ENCODE measurements around the gene SCMH1. TPM values are rescaled to one million over a fixed set of nuclear protein-coding genes. Genes with fewer than 3 reads are reported as not detected.
"Not testable (repeated sequence)": the region's sequence is repeated elsewhere in the genome, so short reads cannot be mapped to it uniquely, and the experiment has no call there.

The SCMH1 gene
- total and polyA plus RNA-seq, 2 experiments from 2014 or later = 15.0 to 19.4 TPM

DNA sequence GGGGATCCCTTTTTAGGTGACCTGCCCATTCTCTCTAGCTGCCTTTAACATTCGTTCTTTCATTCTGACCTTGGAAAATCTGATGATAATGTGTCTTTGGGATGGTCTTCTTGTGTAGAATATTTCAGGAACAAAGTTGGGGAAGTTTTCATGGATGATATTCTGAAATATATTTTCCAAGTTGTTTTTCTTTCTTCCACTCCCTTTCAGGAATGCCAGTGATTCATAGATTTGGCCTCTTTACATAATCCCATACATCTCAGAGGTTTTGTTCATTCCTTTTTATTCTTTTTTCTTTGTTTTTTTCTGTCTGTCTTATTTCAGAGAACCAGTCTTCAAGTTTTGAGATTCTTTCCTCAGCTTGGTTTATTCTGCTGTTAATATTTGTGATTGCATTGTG is 13.9 kb upstream of the SCMH1 start:
- Histone ChIP-seq H4K20me1 (replicated peaks; ENCODE audit: insufficient read depth) (no peaks in the 10 kb centered on the region), H3K4me3 (no peak overlapping the region), H3K27me3 (ENCODE audit: insufficient read depth) (no peaks in the 10 kb centered on the region), H3F3A (replicated peaks; ENCODE audit: low read depth) (no peaks in the 10 kb centered on the region), H2AFZ (no peak overlapping the region), H3K4me1 (ENCODE audit: insufficient read depth) (no peaks in the 10 kb centered on the region), H3K79me2 (replicated peaks; ENCODE audit: insufficient read depth) (no peaks in the 10 kb centered on the region), H3K9me2 (ENCODE audit: insufficient read depth) (peaks cover 18% of the 10 kb centered on the region; the same call in 1 of the 2 replicates), H3K4me2 (no peak overlapping the region), H3K36me3 (ENCODE audit: insufficient read depth) (no peaks in the 10 kb centered on the region), H3K27ac (ENCODE audit: low read depth) (no peak overlapping the region)
- Mint-ChIP-seq H3K9me3 (peaks cover 16% of the 10 kb centered on the region; the same call in 2 of the 3 replicates), H3K4me1 (no peaks in the 10 kb centered on the region), H3K36me3 (ENCODE audit: low read depth) (no peaks in the 10 kb centered on the region), H3K27me3 (ENCODE audit: insufficient read depth, low read depth, poor library complexity) (peaks cover 2% of the 10 kb centered on the region), H3K27ac (no peak overlapping the region), H3K4me3 (no peak overlapping the region)
- no peak for DNase-seq (ENCODE audit: low spot score)
- TF ChIP-seq, protein P1, sequence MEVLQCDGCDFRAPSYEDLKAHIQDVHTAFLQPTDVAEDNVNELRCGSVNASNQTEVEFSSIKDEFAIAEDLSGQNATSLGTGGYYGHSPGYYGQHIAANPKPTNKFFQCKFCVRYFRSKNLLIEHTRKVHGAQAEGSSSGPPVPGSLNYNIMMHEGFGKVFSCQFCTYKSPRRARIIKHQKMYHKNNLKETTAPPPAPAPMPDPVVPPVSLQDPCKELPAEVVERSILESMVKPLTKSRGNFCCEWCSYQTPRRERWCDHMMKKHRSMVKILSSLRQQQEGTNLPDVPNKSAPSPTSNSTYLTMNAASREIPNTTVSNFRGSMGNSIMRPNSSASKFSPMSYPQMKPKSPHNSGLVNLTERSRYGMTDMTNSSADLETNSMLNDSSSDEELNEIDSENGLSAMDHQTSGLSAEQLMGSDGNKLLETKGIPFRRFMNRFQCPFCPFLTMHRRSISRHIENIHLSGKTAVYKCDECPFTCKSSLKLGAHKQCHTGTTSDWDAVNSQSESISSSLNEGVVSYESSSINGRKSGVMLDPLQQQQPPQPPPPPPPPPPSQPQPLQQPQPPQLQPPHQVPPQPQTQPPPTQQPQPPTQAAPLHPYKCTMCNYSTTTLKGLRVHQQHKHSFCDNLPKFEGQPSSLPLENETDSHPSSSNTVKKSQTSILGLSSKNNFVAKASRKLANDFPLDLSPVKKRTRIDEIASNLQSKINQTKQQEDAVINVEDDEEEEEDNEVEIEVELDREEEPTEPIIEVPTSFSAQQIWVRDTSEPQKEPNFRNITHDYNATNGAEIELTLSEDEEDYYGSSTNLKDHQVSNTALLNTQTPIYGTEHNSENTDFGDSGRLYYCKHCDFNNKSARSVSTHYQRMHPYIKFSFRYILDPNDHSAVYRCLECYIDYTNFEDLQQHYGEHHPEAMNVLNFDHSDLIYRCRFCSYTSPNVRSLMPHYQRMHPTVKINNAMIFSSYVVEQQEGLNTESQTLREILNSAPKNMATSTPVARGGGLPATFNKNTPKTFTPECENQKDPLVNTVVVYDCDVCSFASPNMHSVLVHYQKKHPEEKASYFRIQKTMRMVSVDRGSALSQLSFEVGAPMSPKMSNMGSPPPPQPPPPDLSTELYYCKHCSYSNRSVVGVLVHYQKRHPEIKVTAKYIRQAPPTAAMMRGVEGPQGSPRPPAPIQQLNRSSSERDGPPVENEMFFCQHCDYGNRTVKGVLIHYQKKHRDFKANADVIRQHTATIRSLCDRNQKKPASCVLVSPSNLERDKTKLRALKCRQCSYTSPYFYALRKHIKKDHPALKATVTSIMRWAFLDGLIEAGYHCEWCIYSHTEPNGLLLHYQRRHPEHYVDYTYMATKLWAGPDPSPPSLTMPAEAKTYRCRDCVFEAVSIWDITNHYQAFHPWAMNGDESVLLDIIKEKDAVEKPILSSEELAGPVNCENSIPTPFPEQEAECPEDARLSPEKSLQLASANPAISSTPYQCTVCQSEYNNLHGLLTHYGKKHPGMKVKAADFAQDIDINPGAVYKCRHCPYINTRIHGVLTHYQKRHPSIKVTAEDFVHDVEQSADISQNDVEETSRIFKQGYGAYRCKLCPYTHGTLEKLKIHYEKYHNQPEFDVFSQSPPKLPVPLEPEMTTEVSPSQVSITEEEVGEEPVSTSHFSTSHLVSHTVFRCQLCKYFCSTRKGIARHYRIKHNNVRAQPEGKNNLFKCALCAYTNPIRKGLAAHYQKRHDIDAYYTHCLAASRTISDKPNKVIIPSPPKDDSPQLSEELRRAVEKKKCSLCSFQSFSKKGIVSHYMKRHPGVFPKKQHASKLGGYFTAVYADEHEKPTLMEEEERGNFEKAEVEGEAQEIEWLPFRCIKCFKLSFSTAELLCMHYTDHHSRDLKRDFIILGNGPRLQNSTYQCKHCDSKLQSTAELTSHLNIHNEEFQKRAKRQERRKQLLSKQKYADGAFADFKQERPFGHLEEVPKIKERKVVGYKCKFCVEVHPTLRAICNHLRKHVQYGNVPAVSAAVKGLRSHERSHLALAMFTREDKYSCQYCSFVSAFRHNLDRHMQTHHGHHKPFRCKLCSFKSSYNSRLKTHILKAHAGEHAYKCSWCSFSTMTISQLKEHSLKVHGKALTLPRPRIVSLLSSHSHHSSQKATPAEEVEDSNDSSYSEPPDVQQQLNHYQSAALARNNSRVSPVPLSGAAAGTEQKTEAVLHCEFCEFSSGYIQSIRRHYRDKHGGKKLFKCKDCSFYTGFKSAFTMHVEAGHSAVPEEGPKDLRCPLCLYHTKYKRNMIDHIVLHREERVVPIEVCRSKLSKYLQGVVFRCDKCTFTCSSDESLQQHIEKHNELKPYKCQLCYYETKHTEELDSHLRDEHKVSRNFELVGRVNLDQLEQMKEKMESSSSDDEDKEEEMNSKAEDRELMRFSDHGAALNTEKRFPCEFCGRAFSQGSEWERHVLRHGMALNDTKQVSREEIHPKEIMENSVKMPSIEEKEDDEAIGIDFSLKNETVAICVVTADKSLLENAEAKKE (CRISPR knock-in tag; IDR thresholded peaks at IDR 0.05) = no peak
- no peak for TF ChIP-seq JUNB (IDR thresholded peaks at IDR 0.05; ENCODE audit: unreplicated experiment)
- no peak for TF ChIP-seq STAT1 (IDR thresholded peaks at IDR 0.05; ENCODE audit: unreplicated experiment)
- no peak for TF ChIP-seq NANOG (IDR thresholded peaks at IDR 0.05; ENCODE audit: borderline replicate concordance)
- no peak for TF ChIP-seq EZH2 (IDR thresholded peaks at IDR 0.05; ENCODE audit: low read depth, unreplicated experiment)
- TF ChIP-seq, protein P2, sequence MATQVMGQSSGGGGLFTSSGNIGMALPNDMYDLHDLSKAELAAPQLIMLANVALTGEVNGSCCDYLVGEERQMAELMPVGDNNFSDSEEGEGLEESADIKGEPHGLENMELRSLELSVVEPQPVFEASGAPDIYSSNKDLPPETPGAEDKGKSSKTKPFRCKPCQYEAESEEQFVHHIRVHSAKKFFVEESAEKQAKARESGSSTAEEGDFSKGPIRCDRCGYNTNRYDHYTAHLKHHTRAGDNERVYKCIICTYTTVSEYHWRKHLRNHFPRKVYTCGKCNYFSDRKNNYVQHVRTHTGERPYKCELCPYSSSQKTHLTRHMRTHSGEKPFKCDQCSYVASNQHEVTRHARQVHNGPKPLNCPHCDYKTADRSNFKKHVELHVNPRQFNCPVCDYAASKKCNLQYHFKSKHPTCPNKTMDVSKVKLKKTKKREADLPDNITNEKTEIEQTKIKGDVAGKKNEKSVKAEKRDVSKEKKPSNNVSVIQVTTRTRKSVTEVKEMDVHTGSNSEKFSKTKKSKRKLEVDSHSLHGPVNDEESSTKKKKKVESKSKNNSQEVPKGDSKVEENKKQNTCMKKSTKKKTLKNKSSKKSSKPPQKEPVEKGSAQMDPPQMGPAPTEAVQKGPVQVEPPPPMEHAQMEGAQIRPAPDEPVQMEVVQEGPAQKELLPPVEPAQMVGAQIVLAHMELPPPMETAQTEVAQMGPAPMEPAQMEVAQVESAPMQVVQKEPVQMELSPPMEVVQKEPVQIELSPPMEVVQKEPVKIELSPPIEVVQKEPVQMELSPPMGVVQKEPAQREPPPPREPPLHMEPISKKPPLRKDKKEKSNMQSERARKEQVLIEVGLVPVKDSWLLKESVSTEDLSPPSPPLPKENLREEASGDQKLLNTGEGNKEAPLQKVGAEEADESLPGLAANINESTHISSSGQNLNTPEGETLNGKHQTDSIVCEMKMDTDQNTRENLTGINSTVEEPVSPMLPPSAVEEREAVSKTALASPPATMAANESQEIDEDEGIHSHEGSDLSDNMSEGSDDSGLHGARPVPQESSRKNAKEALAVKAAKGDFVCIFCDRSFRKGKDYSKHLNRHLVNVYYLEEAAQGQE (IDR thresholded peaks at IDR 0.05; ENCODE audit: unreplicated experiment) = no peak
- TF ChIP-seq, protein P3, sequence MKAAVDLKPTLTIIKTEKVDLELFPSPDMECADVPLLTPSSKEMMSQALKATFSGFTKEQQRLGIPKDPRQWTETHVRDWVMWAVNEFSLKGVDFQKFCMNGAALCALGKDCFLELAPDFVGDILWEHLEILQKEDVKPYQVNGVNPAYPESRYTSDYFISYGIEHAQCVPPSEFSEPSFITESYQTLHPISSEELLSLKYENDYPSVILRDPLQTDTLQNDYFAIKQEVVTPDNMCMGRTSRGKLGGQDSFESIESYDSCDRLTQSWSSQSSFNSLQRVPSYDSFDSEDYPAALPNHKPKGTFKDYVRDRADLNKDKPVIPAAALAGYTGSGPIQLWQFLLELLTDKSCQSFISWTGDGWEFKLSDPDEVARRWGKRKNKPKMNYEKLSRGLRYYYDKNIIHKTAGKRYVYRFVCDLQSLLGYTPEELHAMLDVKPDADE (IDR thresholded peaks at IDR 0.05) = no peak
- no peak for ATAC-seq

DNA sequence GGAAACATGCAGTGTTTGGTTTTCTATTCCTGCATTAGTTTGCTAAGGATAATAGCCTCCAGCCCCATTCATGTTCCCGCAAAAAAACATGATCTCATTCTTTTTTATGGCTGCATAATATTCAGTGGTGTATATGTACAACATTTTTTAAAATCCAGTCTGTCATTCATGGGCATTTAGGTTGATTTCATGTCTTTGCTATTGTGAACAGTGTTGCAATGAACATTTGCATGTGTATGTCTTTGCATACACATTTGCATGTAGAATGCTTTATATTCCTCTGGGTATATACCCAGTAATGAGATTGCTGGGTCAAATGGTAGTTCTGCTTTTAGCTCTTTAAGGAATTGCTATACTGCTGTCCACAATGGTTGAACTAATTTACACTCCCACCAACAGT is 9.0 kb upstream of the SCMH1 start:
- not testable (repeated sequence) for H3K4me2 ChIP-seq; H2AFZ ChIP-seq; H3F3A ChIP-seq (replicated peaks; ENCODE audit: low read depth); H4K20me1 ChIP-seq (replicated peaks; ENCODE audit: insufficient read depth); H3K36me3 ChIP-seq (ENCODE audit: insufficient read depth); H3K4me3 Mint-ChIP-seq; H3K4me3 ChIP-seq; H3K36me3 Mint-ChIP-seq (ENCODE audit: low read depth); ATAC-seq; H3K27ac Mint-ChIP-seq; H3K79me2 ChIP-seq (replicated peaks; ENCODE audit: insufficient read depth); H3K27ac ChIP-seq (ENCODE audit: low read depth); DNase-seq (ENCODE audit: low spot score); H3K27me3 ChIP-seq (ENCODE audit: insufficient read depth); H3K9me2 ChIP-seq (ENCODE audit: insufficient read depth); H3K27me3 Mint-ChIP-seq (ENCODE audit: insufficient read depth, low read depth, poor library complexity); H3K4me1 Mint-ChIP-seq; H3K4me1 ChIP-seq (ENCODE audit: insufficient read depth)
- peaks cover 16% of the 10 kb centered on the region; the same call in 2 of the 3 replicates for H3K9me3 Mint-ChIP-seq
